ENCODE measurements around the gene NCEH1.

GRCh38 chr3:172580680-172581401 is 130.0 kb downstream of the NCEH1 start:
- no peak for TF ChIP-seq EZH2 (IDR thresholded peaks at IDR 0.05; ENCODE audit: low read depth, unreplicated experiment)
- no peak for TF ChIP-seq CTCF (conservative IDR thresholded peaks at IDR 0.05; ENCODE audit: low read depth in 2 of 2)
- no peak for TF ChIP-seq ZNF114 (CRISPR knock-in tag; IDR thresholded peaks at IDR 0.05)
- no peak for TF ChIP-seq POLR2AphosphoS5 (IDR thresholded peaks at IDR 0.05; ENCODE audit: low read depth)
- no peak for TF ChIP-seq JUNB (IDR thresholded peaks at IDR 0.05; ENCODE audit: unreplicated experiment)
- no peak for TF ChIP-seq REST (IDR thresholded peaks at IDR 0.05; ENCODE audit: unreplicated experiment)
- TF ChIP-seq NANOG (IDR thresholded peaks at IDR 0.05; ENCODE audit: borderline replicate concordance), result no peak
- TF ChIP-seq CREB1 (CRISPR knock-in tag; IDR thresholded peaks at IDR 0.05; ENCODE audit: low read depth), result no peak
- no peak for TF ChIP-seq STAT1 (IDR thresholded peaks at IDR 0.05; ENCODE audit: unreplicated experiment)
